Chondrocyte (in vitro differentiated cells): ENCODE results near the gene CFAP20DC. TPM values are rescaled to one million over a fixed set of nuclear protein-coding genes. Genes with fewer than 3 reads are reported as not detected.

ENCODE experiments used
- DNase-seq: peaks from one replicate; pipeline ENCODE4 v3.0.0; 2021; ENCODE audit warnings: mixed read lengths, low spot score
- H3K27ac Mint-ChIP-seq: one replicate; pipeline ENCODE4 v1.8.0; 2021; ENCODE audit warnings: mild to moderate bottlenecking, moderate library complexity, mixed read lengths; ENCODE audit not compliant: unreplicated experiment
- H3K27me3 Mint-ChIP-seq: 2 replicates; pipeline ENCODE4 v1.8.0; 2021; ENCODE audit warnings: low read depth, mixed read lengths
- H3K36me3 Mint-ChIP-seq: 2 replicates; pipeline ENCODE4 v1.8.0; 2021; ENCODE audit warnings: low read depth, mixed read lengths
- H3K4me1 Mint-ChIP-seq: 2 replicates; pipeline ENCODE4 v1.8.0; 2021; ENCODE audit warnings: low read depth, mild to moderate bottlenecking, mixed read lengths
- H3K4me3 Mint-ChIP-seq: one replicate; pipeline ENCODE4 v1.8.0; 2021; ENCODE audit warnings: mild to moderate bottlenecking, moderate library complexity, mixed read lengths; ENCODE audit not compliant: unreplicated experiment
- H3K9me3 Mint-ChIP-seq: 2 replicates; pipeline ENCODE4 v1.8.0; 2021; ENCODE audit warnings: low read depth, mixed read lengths
- total RNA-seq: library from RNA; stranded (reverse); gene quantifications from 3 replicates; pipeline ENCODE4 v1.2.1, GENCODE V29; 2021
- TF ChIP-seq, protein P1 (sequence below): fragments of 200-600 bp; sonication (generic); IDR thresholded peaks from 2 replicates; pipeline ENCODE4 v1.5.0; 2021; ENCODE audit warnings: antibody characterized with exemption, mild to moderate bottlenecking, moderate library complexity

CFAP20DC gene
- total RNA-seq, 1 donor from 2014 or later = 3.1 TPM

- Mint-ChIP-seq H3K9me3 (no peaks in the 10 kb centered on the region), H3K4me1 (peaks cover 6% of the 10 kb centered on the region), H3K27ac (no peak overlapping the region), H3K27me3 (no peaks in the 10 kb centered on the region), H3K36me3 (no peaks in the 10 kb centered on the region), H3K4me3 (no peak overlapping the region)
- DNase-seq = no peak
- TF ChIP-seq, protein P1, sequence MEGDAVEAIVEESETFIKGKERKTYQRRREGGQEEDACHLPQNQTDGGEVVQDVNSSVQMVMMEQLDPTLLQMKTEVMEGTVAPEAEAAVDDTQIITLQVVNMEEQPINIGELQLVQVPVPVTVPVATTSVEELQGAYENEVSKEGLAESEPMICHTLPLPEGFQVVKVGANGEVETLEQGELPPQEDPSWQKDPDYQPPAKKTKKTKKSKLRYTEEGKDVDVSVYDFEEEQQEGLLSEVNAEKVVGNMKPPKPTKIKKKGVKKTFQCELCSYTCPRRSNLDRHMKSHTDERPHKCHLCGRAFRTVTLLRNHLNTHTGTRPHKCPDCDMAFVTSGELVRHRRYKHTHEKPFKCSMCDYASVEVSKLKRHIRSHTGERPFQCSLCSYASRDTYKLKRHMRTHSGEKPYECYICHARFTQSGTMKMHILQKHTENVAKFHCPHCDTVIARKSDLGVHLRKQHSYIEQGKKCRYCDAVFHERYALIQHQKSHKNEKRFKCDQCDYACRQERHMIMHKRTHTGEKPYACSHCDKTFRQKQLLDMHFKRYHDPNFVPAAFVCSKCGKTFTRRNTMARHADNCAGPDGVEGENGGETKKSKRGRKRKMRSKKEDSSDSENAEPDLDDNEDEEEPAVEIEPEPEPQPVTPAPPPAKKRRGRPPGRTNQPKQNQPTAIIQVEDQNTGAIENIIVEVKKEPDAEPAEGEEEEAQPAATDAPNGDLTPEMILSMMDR = no peak
Observed at GRCh38 chr3:59027607-59028006, 22.2 kb downstream of the CFAP20DC start.

GRCh38 chr3:59023612-59024011 lies 26.2 kb downstream of the CFAP20DC start:
- Mint-ChIP-seq H3K4me1 (no peaks in the 10 kb centered on the region), H3K27ac (no peak overlapping the region), H3K36me3 (no peaks in the 10 kb centered on the region), H3K27me3 (no peaks in the 10 kb centered on the region), H3K9me3 (peaks cover 1% of the 10 kb centered on the region), H3K4me3 (no peak overlapping the region)
- DNase-seq = no peak
- TF ChIP-seq, protein P1 = no peak

GRCh38 chr3:59017617-59017984 lies 32.2 kb downstream of the CFAP20DC start:
- Mint-ChIP-seq H3K27ac (no peak overlapping the region), H3K36me3 (no peaks in the 10 kb centered on the region), H3K9me3 (peaks cover 6% of the 10 kb centered on the region), H3K27me3 (no peaks in the 10 kb centered on the region), H3K4me3 (no peak overlapping the region), H3K4me1 (no peaks in the 10 kb centered on the region)
- no peak for DNase-seq
- TF ChIP-seq, protein P1 = no peak

- Mint-ChIP-seq H3K36me3 (no peaks in the 10 kb centered on the region), H3K4me1 (no peaks in the 10 kb centered on the region), H3K9me3 (peaks cover 6% of the 10 kb centered on the region), H3K27me3 (no peaks in the 10 kb centered on the region), H3K27ac (no peak overlapping the region), H3K4me3 (no peak overlapping the region)
- no peak for DNase-seq
- TF ChIP-seq, protein P1 = no peak
Observed at GRCh38 chr3:59016930-59017616, 32.8 kb downstream of the CFAP20DC start.

GRCh38 chr3:59013611-59014010 lies 36.2 kb downstream of the CFAP20DC start:
- no peak overlapping the region for H3K27ac Mint-ChIP-seq
- peaks cover 6% of the 10 kb centered on the region for H3K36me3 Mint-ChIP-seq
- no peak overlapping the region for H3K4me3 Mint-ChIP-seq
- H3K9me3 Mint-ChIP-seq = peaks cover 17% of the 10 kb centered on the region
- no peak for DNase-seq
- H3K4me1 Mint-ChIP-seq = no peaks in the 10 kb centered on the region
- H3K27me3 Mint-ChIP-seq = no peaks in the 10 kb centered on the region
- TF ChIP-seq, protein P1 = no peak
